HepG2 (cell line): ENCODE data around the gene CTXN1. TPM values are rescaled to one million over a fixed set of nuclear protein-coding genes. Genes with fewer than 3 reads are reported as not detected.

Experiments
- ATAC-seq: fragments of 200-7000 bp; cut with Tn5 transposase; 3 replicates; pipeline ENCODE4 v1.9.1; 2020; ENCODE audit warnings: mild to moderate bottlenecking, moderate library complexity
- BruUV-seq: library from RNA; stranded (reverse); fragments of 400-500 nt; replicated peaks from 2 replicates; lab custom pipeline; 2021; lab: Mats Ljungman, UMichigan
- CTCF ChIA-PET: fragments of 300-600 bp; formaldehyde crosslinking; extraction: SDS; loops from one replicate; lab custom pipeline; 2021; ENCODE audit warnings: low total read pairs, inconsistent platforms, low intra/inter-chr PET ratio; lab: Yijun Ruan, JAX
- POLR2A ChIA-PET: fragments of 350-600 bp; sonication (Branson Sonifier 250); formaldehyde crosslinking; loops from one replicate; lab custom pipeline; 2020; ENCODE audit warnings: antibody characterized with exemption, inconsistent platforms; lab: Yijun Ruan, JAX
- DNase-seq: peaks from one replicate; pipeline ENCODE4 v3.0.0-alpha.2; 2015; ENCODE audit warnings: low spot score
- FAIRE-seq: peaks from 3 replicates; lab custom pipeline; 2011; peaks lifted over from hg19 to GRCh38; lab: Jason Lieb, UNC
- H2AFZ ChIP-seq: one replicate; pipeline ENCODE4 v1.6.1; 2011; ENCODE audit warnings: low read length, inconsistent platforms
- H3K27ac ChIP-seq: fragments of 300-600 bp; 3 replicates; pipeline ENCODE4 v1.8.0; 2011; ENCODE audit warnings: mixed run types, mild to moderate bottlenecking, mixed read lengths, low read length, inconsistent platforms; ENCODE audit not compliant: insufficient read depth; ENCODE audit errors: extremely low read length
- H3K27me3 ChIP-seq, 2 experiments: fragments of 200-600 bp in 1 of 2; 2 replicates in 1 of 2; 3 replicates in 1 of 2; pipeline versions ENCODE4 v1.6.0 to v1.8.0; 2011; ENCODE audit warnings: low read length in 2 of 2, mild to moderate bottlenecking in 2 of 2, moderate library complexity in 2 of 2, inconsistent platforms in 1 of 2; ENCODE audit not compliant: insufficient read depth in 2 of 2, control insufficient read depth in 1 of 2
- H3K36me3 ChIP-seq, 2 experiments: fragments of 200-600 bp in 1 of 2; replicated peaks in 1 of 2; 2 replicates in 1 of 2; 3 replicates in 1 of 2; pipeline versions ENCODE4 v1.5.1 to v1.8.0; 2011; ENCODE audit warnings: low read length in 2 of 2, inconsistent platforms in 1 of 2; ENCODE audit not compliant: insufficient read depth in 2 of 2, control insufficient read depth in 1 of 2
- H3K4me1 ChIP-seq: 2 replicates; pipeline ENCODE4 v1.5.1; 2012; ENCODE audit warnings: low read length, inconsistent platforms; ENCODE audit not compliant: insufficient read depth
- H3K4me2 ChIP-seq: 2 replicates; pipeline ENCODE4 v1.6.0; 2011; ENCODE audit warnings: low read depth, low read length, inconsistent platforms
- H3K4me3 ChIP-seq, 3 experiments: fragments of 200-600 bp in 1 of 3; sonication (generic), shearing (Covaris generic) in 1 of 3; replicated peaks in 1 of 3; 2 replicates each; pipeline ENCODE4 v1.5.1; 2011 to 2016; ENCODE audit warnings: low read length in 3 of 3, inconsistent platforms in 2 of 3, low read depth in 2 of 3, mild to moderate bottlenecking in 2 of 3, control low read depth in 1 of 3, mixed read lengths in 1 of 3; ENCODE audit not compliant: insufficient read depth in 1 of 3
- H3K79me2 ChIP-seq: one replicate; pipeline ENCODE4 v1.6.1; 2011; ENCODE audit warnings: low read length, inconsistent platforms; ENCODE audit not compliant: insufficient read depth
- H3K9ac ChIP-seq: 2 replicates; pipeline ENCODE4 v1.6.0; 2011; ENCODE audit warnings: mild to moderate bottlenecking, low read depth, low read length, inconsistent platforms; ENCODE audit not compliant: insufficient read depth
- H3K9me3 ChIP-seq: 2 replicates; pipeline ENCODE4 v1.5.1; 2012; ENCODE audit warnings: mild to moderate bottlenecking, low read length
- H4K20me1 ChIP-seq: 2 replicates; pipeline ENCODE4 v1.6.0; 2011; ENCODE audit warnings: inconsistent platforms, mild to moderate bottlenecking, low read length, moderate library complexity; ENCODE audit not compliant: insufficient read depth
- CC2D1A ChIP-seq: sonication (generic); formaldehyde crosslinking; IDR thresholded peaks from 2 replicates; pipeline ENCODE4 v1.8.1; 2023; ENCODE audit warnings: mild to moderate bottlenecking, missing genetic modification reagents
- FIP1L1 ChIP-seq: fragments of 200-400 bp; formaldehyde crosslinking; IDR thresholded peaks from 2 replicates; pipeline ENCODE4 v1.6.1; 2018; ENCODE audit warnings: low read depth, mild to moderate bottlenecking, low read length, moderate library complexity, borderline replicate concordance; ENCODE audit not compliant: insufficient read depth
- MAX ChIP-seq: IDR thresholded peaks from 2 replicates; pipeline ENCODE4 v1.6.1; 2012; ENCODE audit warnings: inconsistent platforms
- MYPOP ChIP-seq: sonication (generic); formaldehyde crosslinking; IDR thresholded peaks from 2 replicates; pipeline ENCODE4 v1.8.1; 2023; ENCODE audit warnings: mild to moderate bottlenecking, moderate library complexity, missing genetic modification reagents
- STAT5B ChIP-seq: sonication (generic); formaldehyde crosslinking; IDR thresholded peaks from 2 replicates; pipeline ENCODE4 v1.4.0; 2020; ENCODE audit warnings: missing genetic modification reagents
- TERF1 ChIP-seq: sonication (generic); formaldehyde crosslinking; IDR thresholded peaks from 2 replicates; pipeline ENCODE4 v1.8.0; 2022; ENCODE audit warnings: mild to moderate bottlenecking, missing genetic modification reagents, moderate library complexity
- ZNF281 ChIP-seq: sonication (generic); formaldehyde crosslinking; IDR thresholded peaks from 2 replicates; pipeline ENCODE4 v1.4.0; 2020; ENCODE audit warnings: missing genetic modification reagents, borderline replicate concordance
- ZNF33B ChIP-seq: sonication (generic); formaldehyde crosslinking; IDR thresholded peaks from 2 replicates; pipeline ENCODE4 v1.5.1; 2020; ENCODE audit warnings: mild to moderate bottlenecking, missing genetic modification reagents
- ZNF562 ChIP-seq: sonication (generic); formaldehyde crosslinking; IDR thresholded peaks from 2 replicates; pipeline ENCODE4 v1.8.0; 2022; ENCODE audit warnings: missing genetic modification reagents, borderline replicate concordance
- WGBS: methylation state at CpG from one replicate; pipeline ENCODE4 v1.1.6; 2017; ENCODE audit warnings: low lambda C conversion rate; 5-methylcytosine and 5-hydroxymethylcytosine counted together
- in situ Hi-C: cut with HindIII; loops from 2 replicates; pipeline ENCODE4 v1.10.0; 2017; ENCODE audit warnings: low pct_unique_long_range_greater_than_20kb; ENCODE audit not compliant: extremely low pct_ligation_motif_present
- intact Hi-C: fragments of 100-400 bp; cut with micrococcal nuclease; formaldehyde crosslinking; loops from one replicate; pipeline ENCODE4 v1.10.0; 2022; ENCODE audit not compliant: unreplicated experiment
- polyA plus RNA-seq, 8 experiments: library from polyadenylated mRNA; depleted of rRNA in 3 of 8; stranded (reverse) in 7 of 8; unstranded in 1 of 8; fragments of >200 nt; fragmentation: Illumina TruSeq in 4 of 8; extraction: Trizol in 4 of 8; gene quantifications; 2 replicates each; pipeline versions ENCODE4 v1.2.1 to v1.2.3, GENCODE V29; 2011 to 2016; ENCODE audit warnings: low read depth in 4 of 8, missing spikeins in 1 of 8, mixed read lengths in 1 of 8; ENCODE audit not compliant: insufficient read depth in 1 of 8
- total RNA-seq, 5 experiments: library from RNA; depleted of rRNA; stranded (reverse); fragments of >200 nt; fragmentation: Illumina TruSeq; extraction: Trizol; gene quantifications; 2 replicates each; pipeline ENCODE4 v1.2.3, GENCODE V29; 2016; ENCODE audit warnings: low read depth in 1 of 5
- TF ChIP-seq, protein P1 (sequence below): IDR thresholded peaks from 2 replicates; pipeline ENCODE4 v1.6.1; 2018; ENCODE audit warnings: missing genetic modification reagents

CTXN1 gene
- total and polyA plus RNA-seq, 2 of the 13 experiments (the other 11 are each of a cell fraction or from before 2014, with no cell fraction given), result 0.11 TPM; not detected in 1

- no peak for TF ChIP-seq ZNF562
- TF ChIP-seq, protein P1, sequence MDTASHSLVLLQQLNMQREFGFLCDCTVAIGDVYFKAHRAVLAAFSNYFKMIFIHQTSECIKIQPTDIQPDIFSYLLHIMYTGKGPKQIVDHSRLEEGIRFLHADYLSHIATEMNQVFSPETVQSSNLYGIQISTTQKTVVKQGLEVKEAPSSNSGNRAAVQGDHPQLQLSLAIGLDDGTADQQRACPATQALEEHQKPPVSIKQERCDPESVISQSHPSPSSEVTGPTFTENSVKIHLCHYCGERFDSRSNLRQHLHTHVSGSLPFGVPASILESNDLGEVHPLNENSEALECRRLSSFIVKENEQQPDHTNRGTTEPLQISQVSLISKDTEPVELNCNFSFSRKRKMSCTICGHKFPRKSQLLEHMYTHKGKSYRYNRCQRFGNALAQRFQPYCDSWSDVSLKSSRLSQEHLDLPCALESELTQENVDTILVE (CRISPR knock-in tag), result no peak
- TF ChIP-seq ZNF281 (CRISPR knock-in tag), result no peak
- TF ChIP-seq, all 625 proteins: peak for 0
Observed at GRCh38 chr19:7881910-7882309, 44.0 kb downstream of the CTXN1 start (continued).

DNA sequence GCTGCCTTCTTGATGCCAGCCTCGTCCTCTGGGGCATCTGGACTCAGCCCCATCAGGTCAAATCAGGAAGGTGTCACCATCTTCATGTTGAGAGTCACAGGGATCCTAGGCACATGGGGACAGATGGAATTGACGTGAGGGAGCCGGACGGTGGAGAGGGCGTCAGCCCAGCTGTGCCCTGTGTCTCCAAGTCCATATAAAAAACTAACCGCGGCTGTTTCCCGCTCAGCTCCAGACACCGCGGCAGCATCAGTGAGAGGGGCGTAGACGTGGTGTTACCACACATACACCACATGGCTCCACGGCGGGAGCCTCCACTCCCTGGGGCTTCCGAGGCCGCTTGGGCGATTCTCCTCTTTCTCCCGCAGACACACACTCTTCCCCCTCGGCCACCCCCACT lies 46.1 kb downstream of the CTXN1 start:
- 57% methylated on average over 18 of the region's 19 CpGs for WGBS
- peak overlapping the region in 1 of 3 experiments; percentile 43; a peak in 1 of 6 replicates for H3K4me3 ChIP-seq
- ATAC-seq, result peak; percentile 58
- H3K9me3 ChIP-seq, result no peaks in the 10 kb centered on the region
- no TSS peak for BruUV-seq
- no peaks in the 10 kb centered on the region for H3K79me2 ChIP-seq
- intact Hi-C loops, result loop anchor here (10.0 kb wide), 1 partner anchor 1145 kb away; the partner anchor contains the start of genes GPR108 and TRIP10
- H3K27ac ChIP-seq, result no peak overlapping the region
- peak overlapping the region; percentile 45; the same call in 1 of the 2 replicates for H3K4me2 ChIP-seq
- H3K36me3 ChIP-seq, result no peaks in the 10 kb centered on the region
- FAIRE-seq, result no peak
- H3K27me3 ChIP-seq, result peaks cover 0 to 2% of the 10 kb centered on the region in 2 experiments; a peak in 2 of 5 replicates
- CTCF ChIA-PET, result no interaction called here
- H3K9ac ChIP-seq, result no peak overlapping the region
- DNase-seq, result no peak
- no peak overlapping the region for H2AFZ ChIP-seq
- no peaks in the 10 kb centered on the region for H4K20me1 ChIP-seq
- in situ Hi-C loops, result no loop called here
- peaks cover 27% of the 10 kb centered on the region for H3K4me1 ChIP-seq
- TF ChIP-seq TERF1 (CRISPR knock-in tag) (no peak), FIP1L1 (no peak), MAX (peak; percentile 46; the same call in 1 of the 2 replicates), MYPOP (CRISPR knock-in tag) (no peak), ZNF33B (CRISPR knock-in tag) (no peak), CC2D1A (CRISPR knock-in tag) (no peak), STAT5B (no peak)
- TF ChIP-seq, all 625 proteins: peak for 1
- POLR2A ChIA-PET, result interaction anchor here (1.0 to 1.7 kb wide), 5 partner anchors 8 to 18 kb away, joined by 3 to 5 read pairs (median 3); partner anchors contain the start of gene LRRC8E
